Mucosa of descending colon (tissue), 3 donors: ENCODE measurements around the gene LMTK2. TPM values are rescaled to one million over a fixed set of nuclear protein-coding genes. Genes with fewer than 3 reads are reported as not detected.

ENCODE experiments used
- ATAC-seq: fragments of 200-7000 bp; cut with Tn5 transposase; one replicate; pipeline ENCODE4 v1.9.1; 2020; ENCODE audit warnings: mild to moderate bottlenecking, moderate library complexity
- DNase-seq, 3 donors: peaks; one replicate each; pipeline ENCODE4 v3.0.0-alpha.2; 2020
- H3K36me3 ChIP-seq: fragments of 200-600 bp; one replicate; pipeline ENCODE4 v1.8.0; 2021; ENCODE audit warnings: low read depth, mild to moderate bottlenecking
- H3K4me1 ChIP-seq: fragments of 200-600 bp; one replicate; pipeline ENCODE4 v1.8.0; 2021; ENCODE audit warnings: low read depth, mild to moderate bottlenecking
- H3K4me3 ChIP-seq: fragments of 200-600 bp; one replicate; pipeline ENCODE4 v1.8.0; 2021; ENCODE audit warnings: mild to moderate bottlenecking
- H3K9me3 ChIP-seq: fragments of 200-600 bp; one replicate; pipeline ENCODE4 v1.8.0; 2021; ENCODE audit warnings: mild to moderate bottlenecking
- intact Hi-C, 2 donors: fragments of 100-400 bp; cut with DNase I in 1 of 2; cut with micrococcal nuclease in 1 of 2; formaldehyde crosslinking; loops; one replicate each; pipeline versions ENCODE4 v1.11.0 to v1.11.1; 2022; cut with DNase I, micrococcal nuclease
- total RNA-seq, 3 donors: library from RNA; stranded (reverse); fragmentation: NEBNext Ultra II Directional in 2 of 3; extraction: Animal tissue kit (Norgen Biotek cat#: 25700) in 2 of 3; gene quantifications; one replicate each; pipeline versions ENCODE4 v1.2.1 to v1.2.4, GENCODE V29; 2021 to 2023
- TF ChIP-seq, protein P1 (sequence below): fragments of 200-600 bp; IDR thresholded peaks from one replicate; pipeline ENCODE4 v1.8.0; 2022; ENCODE audit warnings: antibody characterized with exemption, mild to moderate bottlenecking
- donor health status: DM: no; HTN: no; CAD: no; lungs with moderate emphysema.
- donor health status: DM: no; HTN: no; CAD: no.
- donor health status: DM: no; HTN: yes; CAD: no.

Gene LMTK2
- total RNA-seq, 3 donors from 2014 or later, result 48.6 to 70.2 (median 52.9) TPM

DNA sequence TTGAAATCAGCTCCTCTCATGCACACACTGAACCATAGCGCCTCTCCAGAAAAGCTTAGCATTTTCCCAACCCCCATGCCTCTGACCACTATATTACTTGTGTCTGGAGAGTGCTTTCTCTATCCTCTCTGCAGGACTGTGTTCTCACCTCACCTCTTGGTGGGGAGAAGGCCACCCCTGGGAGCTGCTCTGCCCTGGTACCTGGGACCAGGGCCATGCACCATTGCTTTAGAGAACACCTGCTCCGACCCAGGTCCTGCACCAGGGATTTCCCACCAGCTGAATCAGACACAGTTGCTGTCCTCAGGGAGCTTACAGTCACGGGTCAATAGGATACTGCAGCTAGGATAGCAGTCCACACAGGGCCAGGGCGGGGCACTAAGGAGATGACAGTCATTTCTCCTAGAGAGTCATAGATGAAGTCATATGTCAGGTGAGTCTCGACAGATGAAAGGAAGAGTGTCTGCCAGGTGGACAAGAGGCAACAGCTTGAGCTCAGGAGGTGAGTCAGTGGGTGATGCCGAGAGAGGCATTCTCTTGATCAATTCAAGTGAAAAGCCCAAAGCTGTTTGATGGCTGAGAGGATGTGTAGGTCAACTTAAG, 619 bp upstream of the LMTK2 start:
- peak; percentile 53 for ATAC-seq
- Histone ChIP-seq H3K4me3 (no peak overlapping the region), H3K4me1 (peaks cover 27% of the 10 kb centered on the region), H3K9me3 (peaks cover 7% of the 10 kb centered on the region), H3K36me3 (no peaks in the 10 kb centered on the region)
- TF ChIP-seq, protein P1, sequence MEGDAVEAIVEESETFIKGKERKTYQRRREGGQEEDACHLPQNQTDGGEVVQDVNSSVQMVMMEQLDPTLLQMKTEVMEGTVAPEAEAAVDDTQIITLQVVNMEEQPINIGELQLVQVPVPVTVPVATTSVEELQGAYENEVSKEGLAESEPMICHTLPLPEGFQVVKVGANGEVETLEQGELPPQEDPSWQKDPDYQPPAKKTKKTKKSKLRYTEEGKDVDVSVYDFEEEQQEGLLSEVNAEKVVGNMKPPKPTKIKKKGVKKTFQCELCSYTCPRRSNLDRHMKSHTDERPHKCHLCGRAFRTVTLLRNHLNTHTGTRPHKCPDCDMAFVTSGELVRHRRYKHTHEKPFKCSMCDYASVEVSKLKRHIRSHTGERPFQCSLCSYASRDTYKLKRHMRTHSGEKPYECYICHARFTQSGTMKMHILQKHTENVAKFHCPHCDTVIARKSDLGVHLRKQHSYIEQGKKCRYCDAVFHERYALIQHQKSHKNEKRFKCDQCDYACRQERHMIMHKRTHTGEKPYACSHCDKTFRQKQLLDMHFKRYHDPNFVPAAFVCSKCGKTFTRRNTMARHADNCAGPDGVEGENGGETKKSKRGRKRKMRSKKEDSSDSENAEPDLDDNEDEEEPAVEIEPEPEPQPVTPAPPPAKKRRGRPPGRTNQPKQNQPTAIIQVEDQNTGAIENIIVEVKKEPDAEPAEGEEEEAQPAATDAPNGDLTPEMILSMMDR, result no peak
- intact Hi-C loops, result loop anchor here in 1 of 2 donors (5.0 kb wide), 1 partner anchor 61 kb away; no protein-coding TSS in a partner anchor
- peak; percentile 60 to 67 (median 61) for DNase-seq

DNA sequence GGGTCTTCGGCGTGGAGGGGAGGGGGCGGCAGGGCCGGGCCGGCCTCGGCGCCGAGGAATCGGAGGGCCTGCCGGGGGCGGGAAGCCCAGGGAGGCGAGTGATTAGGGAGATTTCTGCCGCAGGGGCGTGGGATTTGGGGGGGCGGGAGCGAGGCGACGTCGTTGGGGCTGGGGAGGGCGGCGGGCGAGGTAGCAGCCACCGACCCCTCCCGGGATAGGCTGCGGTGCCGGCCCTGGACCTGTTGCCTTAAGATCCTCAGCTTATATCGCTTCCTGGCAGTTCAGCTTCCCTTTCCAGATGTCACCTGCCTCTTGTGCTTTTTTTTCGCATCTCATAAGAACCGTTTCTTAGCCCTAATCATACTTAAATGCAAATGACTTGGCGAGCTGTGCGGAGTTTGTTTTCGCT, 655 bp downstream of the LMTK2 start:
- TF ChIP-seq, protein P1, result no peak
- intact Hi-C loops, result loop anchor here in 1 of 2 donors (5.0 kb wide), 1 partner anchor 60 kb away; no protein-coding TSS in a partner anchor
- DNase-seq, result peak; percentile 29 to 70 (median 60)
- Histone ChIP-seq H3K9me3 (peaks cover 1% of the 10 kb centered on the region), H3K4me3 (peak overlapping the region; percentile 97), H3K36me3 (no peaks in the 10 kb centered on the region), H3K4me1 (peaks cover 27% of the 10 kb centered on the region)
- peak; percentile 28 for ATAC-seq

DNA sequence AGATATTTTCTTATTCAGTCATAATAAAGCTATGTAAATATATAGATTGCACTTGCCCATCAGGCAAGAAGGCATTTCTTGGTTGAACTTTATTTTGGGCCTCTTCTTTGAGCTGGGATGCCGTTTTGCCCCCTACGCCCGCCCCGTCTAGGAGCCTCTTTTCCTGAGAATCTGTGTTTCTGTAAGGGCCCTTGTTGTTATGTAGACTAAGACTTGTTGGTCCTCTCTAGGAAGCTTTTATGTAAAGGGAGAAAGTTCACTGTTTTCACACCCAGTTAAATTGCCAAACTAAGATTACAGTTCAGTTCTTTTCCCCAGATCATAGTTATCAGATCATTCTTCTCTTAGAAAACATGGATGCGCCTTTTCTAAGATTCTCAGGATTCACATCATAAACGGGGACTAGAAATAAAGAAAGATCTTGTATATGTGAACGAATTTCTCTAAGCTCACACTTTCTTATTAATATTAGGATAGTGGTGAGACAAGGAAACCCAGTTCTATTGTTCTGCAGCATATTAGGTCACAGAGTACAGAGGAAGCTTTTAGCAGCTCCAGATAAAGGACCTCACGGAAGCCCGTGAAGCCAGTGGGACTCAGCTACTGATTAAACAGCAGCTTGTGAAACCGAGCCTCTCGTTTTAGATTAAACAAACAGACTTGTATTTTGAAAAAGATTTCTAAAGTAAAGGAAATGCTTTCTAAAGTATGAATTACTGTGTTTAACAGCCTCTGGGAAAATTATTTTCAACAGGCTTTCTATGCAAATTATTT, 3.8 kb downstream of the LMTK2 start:
- H3K4me1 ChIP-seq, result peaks cover 27% of the 10 kb centered on the region
- peak; percentile 51 to 55 (median 52) for DNase-seq
- TF ChIP-seq, protein P1, result no peak
- no peaks in the 10 kb centered on the region for H3K9me3 ChIP-seq
- intact Hi-C loops, result no loop called here
- ATAC-seq, result peak; percentile 59
- no peaks in the 10 kb centered on the region for H3K36me3 ChIP-seq
- H3K4me3 ChIP-seq, result no peak overlapping the region

DNA sequence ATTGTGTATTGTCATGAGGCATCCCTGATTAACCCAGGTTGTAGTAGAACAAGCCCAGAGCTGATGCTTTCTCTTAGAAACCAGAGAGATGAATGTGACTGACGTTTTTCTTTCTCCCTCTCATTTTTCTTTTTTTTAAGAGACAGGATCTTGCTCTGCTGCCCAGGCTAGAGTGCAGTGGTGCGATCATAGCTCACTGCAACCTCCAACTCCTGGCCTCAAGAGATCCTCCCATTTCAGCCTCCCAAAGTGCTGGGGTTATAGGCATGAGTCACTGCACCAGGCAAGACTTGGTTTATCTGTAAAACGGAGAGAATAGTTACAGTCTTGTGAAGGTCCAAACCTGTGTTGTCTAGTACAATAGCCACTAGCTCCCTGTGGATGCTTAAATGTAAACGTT, 5.4 kb downstream of the LMTK2 start:
- ATAC-seq (no peak), DNase-seq (no peak)
- no peaks in the 10 kb centered on the region for H3K9me3 ChIP-seq
- peaks cover 28% of the 10 kb centered on the region for H3K4me1 ChIP-seq
- intact Hi-C loops, result no loop called here
- H3K4me3 ChIP-seq, result no peak overlapping the region
- TF ChIP-seq, protein P1, result no peak
- no peaks in the 10 kb centered on the region for H3K36me3 ChIP-seq

DNA sequence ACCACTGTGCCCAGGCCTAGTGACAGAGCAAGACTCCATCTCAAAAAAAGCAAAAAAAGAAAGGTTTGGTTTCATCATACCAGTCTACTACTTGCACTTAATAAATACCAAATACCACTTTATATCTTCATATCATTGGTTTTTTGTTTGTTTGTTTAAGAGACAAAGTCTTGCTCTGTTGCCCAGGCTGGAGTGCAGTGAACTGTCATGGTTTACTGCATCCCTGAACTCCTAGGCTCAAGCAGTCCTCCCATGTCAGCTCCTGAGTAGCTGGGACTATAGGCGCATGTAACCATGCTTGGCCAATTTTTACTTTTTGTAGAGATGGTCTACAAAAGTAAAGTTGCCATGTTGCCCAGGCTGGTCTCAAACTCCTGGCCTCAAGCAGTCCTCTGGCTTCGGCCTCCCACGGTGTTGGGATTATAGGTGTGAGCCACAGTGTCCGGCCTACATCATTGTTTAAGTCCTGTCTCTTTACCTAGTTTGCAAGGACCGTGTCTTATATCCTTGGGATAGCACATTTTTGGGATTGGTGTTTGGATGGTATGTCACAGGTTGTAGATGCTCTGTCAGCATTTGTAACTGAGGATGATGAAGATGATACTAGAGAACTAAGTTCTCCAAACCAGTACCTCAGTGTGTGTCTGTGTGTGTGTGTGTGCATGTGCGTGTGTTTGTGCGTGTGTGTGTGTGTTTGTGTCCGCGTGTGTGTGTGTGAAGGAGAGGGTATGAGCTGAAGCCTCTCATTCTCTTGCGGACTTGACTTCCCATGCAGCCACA, 9.3 kb downstream of the LMTK2 start:
- TF ChIP-seq, protein P1, result no peak
- ATAC-seq, result no peak
- no peak for DNase-seq
- Histone ChIP-seq H3K9me3 (no peaks in the 10 kb centered on the region), H3K4me3 (no peak overlapping the region), H3K36me3 (no peaks in the 10 kb centered on the region), H3K4me1 (peaks cover 7% of the 10 kb centered on the region)
- intact Hi-C loops, result no loop called here
